HG02588 (cell line): ENCODE results near the gene GALNT7.
"Not testable (repeated sequence)": the region's sequence is repeated elsewhere in the genome, so short reads cannot be mapped to it uniquely, and the experiment has no call there.

Source experiments
- ATAC-seq: cut with Tn5 transposase; IDR thresholded peaks from one replicate; pipeline ENCODE4 v1.9.1; 2021; ENCODE audit warnings: mild to moderate bottlenecking, moderate library complexity; ENCODE audit not compliant: unreplicated experiment

GALNT7 gene

GRCh38 chr4:173165706-173166105 is 2.9 kb upstream of the GALNT7 start:
- no peak for ATAC-seq

GRCh38 chr4:173166491-173166890 is 2.1 kb upstream of the GALNT7 start:
- no peak for ATAC-seq

GRCh38 chr4:173167758-173168395 is 734 bp upstream of the GALNT7 start:
- ATAC-seq: no peak

DNA sequence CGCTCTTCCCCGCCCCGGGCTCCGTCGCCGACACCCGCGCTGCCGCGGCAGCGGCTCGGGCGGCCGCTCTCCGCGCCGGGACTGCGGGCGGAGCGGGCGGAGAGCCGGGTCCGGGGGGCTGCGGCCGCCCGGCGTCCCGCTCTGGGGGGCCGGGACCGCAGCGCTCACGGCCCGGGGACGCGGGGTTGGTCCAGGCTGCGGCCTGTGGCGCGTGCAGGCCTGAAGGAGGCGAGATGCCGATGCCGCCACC is 492 bp downstream of the GALNT7 start:
- no peak for ATAC-seq

DNA sequence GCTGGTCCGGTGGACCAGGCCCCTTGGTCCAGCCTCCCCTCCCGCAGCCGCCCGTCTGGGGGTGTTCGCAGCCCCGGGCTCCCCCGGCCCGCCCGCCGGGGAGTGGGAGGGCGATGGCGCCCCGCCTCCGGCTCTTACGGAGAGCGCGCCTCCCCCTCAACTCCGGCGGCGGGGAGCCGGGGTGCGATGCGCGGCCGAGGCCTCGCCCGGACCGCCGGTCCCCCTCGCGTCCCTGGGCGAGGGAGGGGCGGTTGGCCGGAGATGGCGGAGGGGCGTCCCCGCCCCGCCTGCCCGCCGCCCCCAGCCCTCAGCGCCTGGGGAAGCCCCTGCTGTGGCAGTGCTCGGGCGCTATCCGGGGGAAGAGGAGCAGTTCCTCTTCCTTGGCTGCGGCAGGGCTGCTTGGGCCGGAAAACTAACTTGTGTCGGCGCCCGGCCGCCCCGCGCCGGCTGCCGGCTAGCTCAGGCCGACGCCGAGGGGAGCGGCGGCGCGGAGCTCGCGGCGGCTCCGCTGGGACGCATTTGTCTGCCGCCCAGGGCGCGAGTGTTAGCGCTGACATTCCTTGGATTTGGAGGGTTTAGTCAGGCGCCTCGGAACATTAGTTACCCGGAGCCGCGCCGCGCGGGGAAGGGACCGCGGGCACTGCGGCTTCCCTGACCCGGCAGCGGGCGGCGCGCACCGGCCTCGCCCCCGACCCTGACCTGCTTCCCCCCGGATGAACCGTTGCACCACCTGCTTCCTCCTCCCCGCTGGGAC is 994 bp downstream of the GALNT7 start:
- peak; percentile 66 for ATAC-seq

GRCh38 chr4:173170182-173170778 is 1.7 kb downstream of the GALNT7 start:
- ATAC-seq: no peak

GRCh38 chr4:173171098-173171497 is 2.5 kb downstream of the GALNT7 start:
- ATAC-seq: no peak

- no peak for ATAC-seq
These were observed 3.4 kb downstream of the GALNT7 start for GRCh38 chr4:173171987-173172386.

DNA sequence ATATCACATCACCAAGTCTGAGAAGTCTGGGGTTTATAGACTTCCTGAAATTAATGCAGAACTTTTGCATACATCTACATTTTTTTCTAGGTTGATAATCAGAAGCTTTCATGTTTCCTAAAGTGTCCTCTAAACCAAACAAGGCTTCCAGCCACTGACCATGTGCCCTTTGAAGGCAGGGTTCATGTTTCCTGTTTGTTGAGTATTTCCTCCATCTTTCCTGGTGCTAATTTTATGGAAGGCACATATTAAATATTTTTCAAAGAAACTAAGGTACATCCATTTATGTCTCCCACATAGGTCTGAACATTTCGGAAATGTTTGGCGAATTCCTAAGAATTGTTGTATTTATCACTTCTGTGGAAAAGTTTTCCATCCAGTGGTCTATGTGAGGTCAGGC is 5.6 kb downstream of the GALNT7 start:
- ATAC-seq: no peak

GRCh38 chr4:173174594-173175012 is 6.0 kb downstream of the GALNT7 start:
- ATAC-seq: no peak

- no peak for ATAC-seq
These were observed 7.4 kb downstream of the GALNT7 start for GRCh38 chr4:173176010-173176409.

DNA sequence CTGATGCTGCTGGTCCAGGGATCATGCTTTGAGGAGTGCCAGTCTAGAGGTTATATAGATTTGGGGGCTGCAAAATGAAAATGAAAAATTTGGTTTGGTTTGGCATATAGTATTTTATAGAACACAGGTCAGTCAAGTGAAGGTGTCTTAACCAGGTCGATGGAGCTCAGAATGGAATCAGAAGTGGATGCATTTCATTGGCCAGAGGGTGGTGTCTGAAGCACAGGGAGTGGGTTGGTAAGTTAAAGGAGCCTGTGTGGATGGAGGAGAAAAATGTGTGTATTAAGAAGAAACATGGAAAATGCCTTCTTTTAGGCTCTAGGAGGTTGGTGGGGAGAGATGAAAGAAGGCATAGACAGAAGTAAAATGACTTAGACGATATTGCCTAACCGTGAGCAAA is 8.6 kb downstream of the GALNT7 start:
- ATAC-seq: no peak

GRCh38 chr4:173178144-173178543 is 9.5 kb downstream of the GALNT7 start:
- no peak for ATAC-seq

- peak; percentile 53 for ATAC-seq
These were observed 13.2 kb downstream of the GALNT7 start for GRCh38 chr4:173181848-173182247.

GRCh38 chr4:173182403-173182802 is 13.8 kb downstream of the GALNT7 start:
- no peak for ATAC-seq

DNA sequence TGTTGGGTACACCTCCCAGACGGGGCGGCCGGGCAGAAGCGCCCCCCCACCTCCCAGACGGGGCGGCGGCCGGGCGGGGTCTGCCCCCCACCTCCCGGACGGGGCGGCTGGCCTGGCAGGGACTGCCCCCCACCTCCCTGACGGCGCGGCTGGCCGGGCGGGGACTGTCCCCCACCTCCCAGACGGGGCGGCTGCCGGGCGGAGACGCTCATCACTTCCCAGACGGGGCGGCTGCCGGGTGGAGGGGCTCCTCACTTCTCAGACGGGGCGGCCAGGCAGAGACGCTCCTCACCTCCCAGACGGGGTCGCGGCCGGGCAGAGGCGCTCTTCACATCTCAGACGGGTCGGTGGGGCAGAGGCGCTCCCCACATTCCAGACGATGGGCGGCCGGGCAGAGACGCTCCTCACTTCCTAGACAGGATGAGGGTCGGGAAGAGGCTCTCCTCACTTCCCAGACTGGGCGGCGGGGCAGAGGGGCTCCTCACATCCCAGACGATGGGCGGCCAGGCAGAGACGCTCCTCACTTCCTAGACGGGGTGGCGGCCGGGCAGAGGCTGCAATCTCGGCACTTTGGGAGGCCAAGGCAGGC is 15.1 kb downstream of the GALNT7 start:
- ATAC-seq: not testable (repeated sequence)

DNA sequence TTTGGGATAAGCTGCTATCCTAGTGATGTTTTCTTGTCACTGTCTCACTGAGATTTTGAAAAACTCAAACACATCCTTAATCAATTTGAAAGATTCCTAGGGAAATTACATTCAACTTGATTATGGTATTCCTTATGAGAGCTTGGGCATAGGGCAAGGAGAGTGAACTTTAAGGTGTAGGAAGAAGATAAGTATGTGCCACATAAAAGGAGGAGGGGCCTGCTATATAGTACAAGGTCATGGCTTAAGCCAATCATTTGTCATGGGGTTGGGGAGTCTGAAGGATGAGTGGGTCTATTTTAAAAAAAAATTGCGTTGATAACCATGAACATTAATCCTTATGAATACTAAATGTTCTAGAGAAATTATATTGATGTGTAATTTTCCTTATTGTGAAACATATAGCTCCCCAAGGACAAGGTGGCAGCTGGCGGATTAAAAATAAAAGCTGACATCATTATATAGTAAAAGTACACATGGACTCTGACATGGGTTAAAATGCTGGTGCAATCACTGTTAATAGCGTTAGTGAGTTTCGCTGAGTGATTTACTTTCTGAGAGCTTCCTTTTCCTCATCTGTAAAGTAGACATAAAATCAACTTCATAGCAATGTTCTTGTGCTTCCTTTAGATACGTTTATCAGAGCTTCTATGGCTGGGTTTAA is 17.4 kb downstream of the GALNT7 start:
- ATAC-seq: no peak

DNA sequence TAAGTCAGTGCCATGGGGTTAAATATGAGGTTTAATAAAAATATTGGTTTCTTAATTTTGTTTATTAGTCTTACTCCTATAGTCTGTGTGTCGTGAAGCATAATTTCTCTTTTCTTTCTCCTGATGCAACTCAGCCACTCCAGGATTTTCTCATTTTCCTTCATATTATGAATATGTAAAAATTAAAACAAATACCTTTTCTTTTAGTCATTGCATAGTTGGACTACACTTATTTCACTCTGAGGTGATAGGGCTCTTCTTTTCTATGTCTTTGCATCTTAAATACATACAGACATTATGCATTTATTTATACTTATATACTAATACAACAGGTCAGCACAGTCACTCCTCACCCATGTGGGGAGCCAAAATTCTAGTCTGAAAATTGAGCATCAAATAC is 19.1 kb downstream of the GALNT7 start:
- no peak for ATAC-seq

GRCh38 chr4:173188648-173189047 is 20.0 kb downstream of the GALNT7 start:
- ATAC-seq: no peak

GRCh38 chr4:173189117-173189693 is 20.6 kb downstream of the GALNT7 start:
- no peak for ATAC-seq

DNA sequence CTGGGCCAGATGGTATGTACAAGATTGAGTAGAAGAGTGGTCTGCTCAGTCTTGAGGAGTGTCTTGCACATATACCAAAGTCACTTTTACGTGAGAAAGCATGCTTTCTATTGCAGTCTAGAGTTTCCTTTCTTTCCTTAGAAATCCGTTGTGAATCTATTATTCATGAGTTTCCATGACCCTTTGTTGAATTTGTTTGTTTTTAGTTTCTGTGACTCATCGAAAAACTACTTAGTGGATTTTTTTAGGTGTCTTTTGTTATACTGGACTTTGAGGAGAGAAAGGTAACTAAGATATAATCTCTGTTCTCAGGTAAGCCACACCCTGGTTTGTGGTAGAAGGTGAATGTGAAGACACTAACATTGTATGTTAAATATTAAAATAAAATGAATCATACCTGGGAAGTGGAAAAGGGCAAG is 23.0 kb downstream of the GALNT7 start:
- ATAC-seq: no peak
